ENCODE measurements around the gene NID2.

NID2 gene

GRCh38 chr14:52055167-52055566 lies 13.7 kb downstream of the NID2 start:
- DNase-seq (ENCODE audit: low read depth): no peak

- DNase-seq (ENCODE audit: low read depth): no peak
These were observed 14.2 kb downstream of the NID2 start for GRCh38 chr14:52054678-52055077.

- no peak for DNase-seq (ENCODE audit: low read depth)
These were observed 15.8 kb downstream of the NID2 start for GRCh38 chr14:52053044-52053443.

GRCh38 chr14:52052288-52052943 lies 16.4 kb downstream of the NID2 start:
- no peak for DNase-seq (ENCODE audit: low read depth)

GRCh38 chr14:52051871-52052270 lies 17.0 kb downstream of the NID2 start:
- DNase-seq (ENCODE audit: low read depth): no peak

GRCh38 chr14:52051251-52051650 lies 17.6 kb downstream of the NID2 start:
- DNase-seq (ENCODE audit: low read depth): no peak

GRCh38 chr14:52049721-52050588 lies 18.9 kb downstream of the NID2 start:
- DNase-seq (ENCODE audit: low read depth): no peak

- no peak for DNase-seq (ENCODE audit: low read depth)
These were observed 19.6 kb downstream of the NID2 start for GRCh38 chr14:52049271-52049670.

- DNase-seq (ENCODE audit: low read depth): no peak
These were observed 20.1 kb downstream of the NID2 start for GRCh38 chr14:52048641-52049204.

- DNase-seq (ENCODE audit: low read depth): no peak
These were observed 20.7 kb downstream of the NID2 start for GRCh38 chr14:52048116-52048515.

- DNase-seq (ENCODE audit: low read depth): no peak
These were observed 22.4 kb downstream of the NID2 start for GRCh38 chr14:52046376-52046917.

GRCh38 chr14:52044791-52045522 lies 23.9 kb downstream of the NID2 start:
- DNase-seq (ENCODE audit: low read depth): no peak

GRCh38 chr14:52043690-52044089 lies 25.2 kb downstream of the NID2 start:
- DNase-seq (ENCODE audit: low read depth): no peak

- no peak for DNase-seq (ENCODE audit: low read depth)
These were observed 26.2 kb downstream of the NID2 start for GRCh38 chr14:52042371-52043289.

- no peak for DNase-seq (ENCODE audit: low read depth)
These were observed 28.3 kb downstream of the NID2 start for GRCh38 chr14:52040598-52040997.

- DNase-seq (ENCODE audit: low read depth): no peak
These were observed 29.6 kb downstream of the NID2 start for GRCh38 chr14:52039124-52039815.

- no peak for DNase-seq (ENCODE audit: low read depth)
These were observed 35.7 kb downstream of the NID2 start for GRCh38 chr14:52033101-52033642.

- no peak for DNase-seq (ENCODE audit: low read depth)
These were observed 36.6 kb downstream of the NID2 start for GRCh38 chr14:52032204-52032801.

GRCh38 chr14:52031781-52032180 lies 37.1 kb downstream of the NID2 start:
- no peak for DNase-seq (ENCODE audit: low read depth)

- DNase-seq (ENCODE audit: low read depth): no peak
These were observed 39.0 kb downstream of the NID2 start for GRCh38 chr14:52029881-52030280.

Measured in stimulated activated CD4-positive, alpha-beta T cell treated with anti-CD3 and anti-CD28 coated beads, Interleukin-2, amount 100 ng/mL, for 4 hours (primary cell).